Astrocyte (in vitro differentiated cells and primary cell): Measurements from ENCODE around the gene WDR1. TPM values are rescaled to one million over a fixed set of nuclear protein-coding genes. Genes with fewer than 3 reads are reported as not detected.

ENCODE experiments used
- DNase-seq: peaks from one replicate; pipeline ENCODE4 v3.0.0-alpha.2; 2010; ENCODE audit warnings: low read depth
- FAIRE-seq: peaks from 2 replicates; lab custom pipeline; 2011; peaks lifted over from hg19 to GRCh38; lab: Jason Lieb, UNC
- H2AFZ ChIP-seq: 2 replicates; pipeline ENCODE4 v1.6.0; 2012; ENCODE audit warnings: low read depth, low read length, inconsistent platforms
- H3K27ac ChIP-seq: 2 replicates; pipeline ENCODE4 v1.5.1; 2011; ENCODE audit warnings: low read depth, low read length, inconsistent platforms
- H3K27me3 ChIP-seq: 2 replicates; pipeline ENCODE4 v1.6.0; 2011; ENCODE audit warnings: low read length, inconsistent platforms; ENCODE audit not compliant: insufficient read depth
- H3K36me3 ChIP-seq: 2 replicates; pipeline ENCODE4 v1.5.1; 2011; ENCODE audit warnings: low read length, inconsistent platforms; ENCODE audit not compliant: insufficient read depth
- H3K4me1 ChIP-seq: 2 replicates; pipeline ENCODE4 v1.5.1; 2011; ENCODE audit warnings: low read length, inconsistent platforms; ENCODE audit not compliant: insufficient read depth
- H3K4me2 ChIP-seq: 2 replicates; pipeline ENCODE4 v1.6.0; 2012; ENCODE audit warnings: low read length, inconsistent platforms
- H3K4me3 ChIP-seq: 2 replicates; pipeline ENCODE4 v1.5.1; 2011; ENCODE audit warnings: low read depth, mild to moderate bottlenecking, low read length, inconsistent platforms; ENCODE audit not compliant: insufficient read depth
- H3K79me2 ChIP-seq: 2 replicates; pipeline ENCODE4 v1.6.0; 2012; ENCODE audit warnings: mild to moderate bottlenecking, low read length, inconsistent platforms; ENCODE audit not compliant: insufficient read depth
- H3K9ac ChIP-seq: 2 replicates; pipeline ENCODE4 v1.6.0; 2012; ENCODE audit warnings: mild to moderate bottlenecking, low read length, inconsistent platforms
- H3K9me3 ChIP-seq: 2 replicates; pipeline ENCODE4 v1.5.1; 2012; ENCODE audit warnings: low read depth, mild to moderate bottlenecking, low read length, inconsistent platforms; ENCODE audit not compliant: insufficient read depth
- H4K20me1 ChIP-seq: 2 replicates; pipeline ENCODE4 v1.6.0; 2012; ENCODE audit warnings: low read length, inconsistent platforms; ENCODE audit not compliant: insufficient read depth
- H3K27ac Mint-ChIP-seq: one replicate; pipeline ENCODE4 v1.8.0; 2021; ENCODE audit warnings: mild to moderate bottlenecking, mixed read lengths; ENCODE audit not compliant: unreplicated experiment
- H3K27me3 Mint-ChIP-seq: one replicate; pipeline ENCODE4 v1.8.0; 2021; ENCODE audit warnings: low read depth, mixed read lengths; ENCODE audit not compliant: unreplicated experiment
- H3K36me3 Mint-ChIP-seq: one replicate; pipeline ENCODE4 v1.8.0; 2021; ENCODE audit warnings: low read depth, mixed read lengths; ENCODE audit not compliant: unreplicated experiment
- H3K4me1 Mint-ChIP-seq: one replicate; pipeline ENCODE4 v1.8.0; 2021; ENCODE audit warnings: low read depth, mixed read lengths; ENCODE audit not compliant: unreplicated experiment
- H3K4me3 Mint-ChIP-seq: one replicate; pipeline ENCODE4 v1.8.0; 2021; ENCODE audit warnings: mild to moderate bottlenecking, moderate library complexity, mixed read lengths; ENCODE audit not compliant: unreplicated experiment
- H3K9me3 Mint-ChIP-seq: one replicate; pipeline ENCODE4 v1.8.0; 2021; ENCODE audit warnings: mild to moderate bottlenecking, mixed read lengths; ENCODE audit not compliant: unreplicated experiment
- CTCF ChIP-seq: IDR thresholded peaks from 2 replicates; pipeline ENCODE4 v1.5.1; 2011; ENCODE audit warnings: low read depth, mild to moderate bottlenecking, inconsistent platforms, low read length, moderate library complexity; ENCODE audit not compliant: insufficient read depth
- EZH2 ChIP-seq: IDR thresholded peaks from 2 replicates; pipeline ENCODE4 v1.6.1; 2012; ENCODE audit warnings: mild to moderate bottlenecking, low read length, inconsistent platforms; ENCODE audit not compliant: insufficient read depth
- total RNA-seq: library from RNA; stranded (reverse); gene quantifications from 2 replicates; pipeline ENCODE4 v1.2.1, GENCODE V29; 2021

Gene WDR1
- total RNA-seq, 1 donor from 2014 or later: 620 TPM

GRCh38 chr4:10079256-10079655 is 37.3 kb downstream of the WDR1 start:
- Histone ChIP-seq H3K27me3 (no peaks in the 10 kb centered on the region), H3K79me2 (peaks cover 83% of the 10 kb centered on the region), H3K9ac (no peak overlapping the region), H3K9me3 (no peaks in the 10 kb centered on the region), H3K4me2 (no peak overlapping the region), H3K36me3 (peaks cover 86% of the 10 kb centered on the region), H2AFZ (no peak overlapping the region), H3K4me1 (peaks cover 18% of the 10 kb centered on the region), H4K20me1 (peaks cover 99% of the 10 kb centered on the region), H3K27ac (no peak overlapping the region), H3K4me3 (no peak overlapping the region)
- Mint-ChIP-seq H3K27ac (no peak overlapping the region), H3K4me1 (peaks cover 20% of the 10 kb centered on the region), H3K9me3 (peaks cover 2% of the 10 kb centered on the region), H3K36me3 (peaks cover 25% of the 10 kb centered on the region), H3K4me3 (no peak overlapping the region), H3K27me3 (no peaks in the 10 kb centered on the region)
- no peak for TF ChIP-seq CTCF
- DNase-seq: no peak
- FAIRE-seq: no peak

GRCh38 chr4:10078481-10079233 is 37.9 kb downstream of the WDR1 start:
- H3K4me2 ChIP-seq: no peak overlapping the region
- peaks cover 80% of the 10 kb centered on the region for H3K79me2 ChIP-seq
- no peak overlapping the region for H3K4me3 Mint-ChIP-seq
- no peak overlapping the region for H3K4me3 ChIP-seq
- H2AFZ ChIP-seq: no peak overlapping the region
- H4K20me1 ChIP-seq: peaks cover 99% of the 10 kb centered on the region
- H3K9me3 Mint-ChIP-seq: peaks cover 2% of the 10 kb centered on the region
- DNase-seq (no peak), FAIRE-seq (no peak)
- peaks cover 25% of the 10 kb centered on the region for H3K4me1 Mint-ChIP-seq
- H3K27ac ChIP-seq: peak overlapping the region; percentile 29
- TF ChIP-seq EZH2: no peak
- no peak for TF ChIP-seq CTCF
- peaks cover 26% of the 10 kb centered on the region for H3K36me3 Mint-ChIP-seq
- no peaks in the 10 kb centered on the region for H3K27me3 ChIP-seq
- no peaks in the 10 kb centered on the region for H3K9me3 ChIP-seq
- no peak overlapping the region for H3K27ac Mint-ChIP-seq
- H3K4me1 ChIP-seq: peaks cover 18% of the 10 kb centered on the region
- H3K27me3 Mint-ChIP-seq: no peaks in the 10 kb centered on the region
- peaks cover 87% of the 10 kb centered on the region for H3K36me3 ChIP-seq
- no peak overlapping the region for H3K9ac ChIP-seq
